Measurements from ENCODE around the gene PRH1. TPM values are rescaled to one million over a fixed set of nuclear protein-coding genes. Genes with fewer than 3 reads are reported as not detected.

The PRH1 gene
- total and polyA plus RNA-seq, 2 of the 13 experiments (the other 11 are each of a cell fraction or from before 2014, with no cell fraction given) = 5.3 to 18.8 TPM

- TF ChIP-seq ZNF556 (CRISPR knock-in tag; IDR thresholded peaks at IDR 0.05; ENCODE audit: borderline replicate concordance) (no peak), ZNF292 (CRISPR knock-in tag; IDR thresholded peaks at IDR 0.05; ENCODE audit: borderline replicate concordance, low read depth) (no peak), NR3C1 (CRISPR knock-in tag; IDR thresholded peaks at IDR 0.05) (no peak), ZNF878 (CRISPR knock-in tag; IDR thresholded peaks at IDR 0.05) (no peak), ZSCAN31 (CRISPR knock-in tag; IDR thresholded peaks at IDR 0.05; ENCODE audit: low read depth) (no peak), ELF4 (CRISPR knock-in tag; IDR thresholded peaks at IDR 0.05; ENCODE audit: borderline replicate concordance) (no peak), DMAP1 (CRISPR knock-in tag; IDR thresholded peaks at IDR 0.05) (no peak), KDM3A (CRISPR knock-in tag; IDR thresholded peaks at IDR 0.05; ENCODE audit: low read depth) (no peak)
These were observed 16.9 kb upstream of the PRH1 start (continued) for GRCh38 chr12:10900972-10901371.

- H3K9ac ChIP-seq (ENCODE audit: insufficient read depth, low read depth, low read length) = no peak overlapping the region
- ChIA-PET POLR2A (no interaction called here), CTCF (ENCODE audit: low intra/inter-chr PET ratio, low total read pairs) (interaction anchor here (1.5 kb wide), 1 partner anchor 33 kb away, joined by 13 read pairs; no protein-coding TSS in a partner anchor)
- in situ Hi-C loops (cut with HindIII; ENCODE audit: extremely low pct_ligation_motif_present, low pct_unique_long_range_greater_than_20kb) (no loop called here), intact Hi-C loops (cut with micrococcal nuclease; ENCODE audit: unreplicated experiment) (loop anchor here (2.0 to 5.0 kb wide), 2 partner anchors 33 to 130 kb away; no protein-coding TSS in a partner anchor)
- no peak for DNase-seq (ENCODE audit: low spot score)
- no peaks in the 10 kb centered on the region for H4K20me1 ChIP-seq (ENCODE audit: insufficient read depth, low read length)
- no peak for FAIRE-seq
- no TSS peak for BruUV-seq (replicated peaks)
- H2AFZ ChIP-seq (ENCODE audit: low read length) = no peak overlapping the region
- H3K36me3 ChIP-seq (replicated peaks in 1 of 2; ENCODE audit: control insufficient read depth in 1 of 2, insufficient read depth in 2 of 2, low read length in 2 of 2) = 0 out of 5 replicates have a peak, but pooled peaks cover 0 to 3% of the 10 kb centered on the region in 2 experiments
- no peak for ATAC-seq
- no peak overlapping the region for H3K27ac ChIP-seq (ENCODE audit: extremely low read length, insufficient read depth, low read length)
- H3K79me2 ChIP-seq (ENCODE audit: insufficient read depth, low read length) = peaks cover 2% of the 10 kb centered on the region
- H3K9me3 ChIP-seq (ENCODE audit: low read length) = peaks cover 38% of the 10 kb centered on the region
- no peak overlapping the region for H3K4me2 ChIP-seq (ENCODE audit: low read depth, low read length)
- peaks cover 10% of the 10 kb centered on the region; the same call in 1 of the 2 replicates for H3K4me1 ChIP-seq (ENCODE audit: insufficient read depth, low read length)
- no peak overlapping the region for H3K4me3 ChIP-seq (replicated peaks in 1 of 3; ENCODE audit: insufficient read depth in 1 of 3, low read depth in 2 of 3, low read length in 3 of 3)
- WGBS (ENCODE audit: low lambda C conversion rate) = 100% methylated on average over 1 of the region's 1 CpG
- H3K27me3 ChIP-seq (ENCODE audit: control insufficient read depth in 1 of 2, insufficient read depth in 2 of 2, low read length in 2 of 2) = no peaks in the 10 kb centered on the region
- TF ChIP-seq TFDP1 (CRISPR knock-in tag; IDR thresholded peaks at IDR 0.05; ENCODE audit: borderline replicate concordance) (no peak), CHD2 (IDR thresholded peaks at IDR 0.05; ENCODE audit: low read depth, low read length) (no peak), SOX6 (IDR thresholded peaks at IDR 0.05) (no peak), SOX6 (CRISPR knock-in tag; IDR thresholded peaks at IDR 0.05) (no peak), STAT6 (CRISPR knock-in tag; IDR thresholded peaks at IDR 0.05; ENCODE audit: borderline replicate concordance) (no peak), SNAI1 (CRISPR knock-in tag; IDR thresholded peaks at IDR 0.05; ENCODE audit: borderline replicate concordance) (no peak), ETV6 (CRISPR knock-in tag; conservative IDR thresholded peaks at IDR 0.05) (no peak), ZNF558 (CRISPR knock-in tag; IDR thresholded peaks at IDR 0.05; ENCODE audit: borderline replicate concordance) (no peak), ZNF800 (CRISPR knock-in tag; IDR thresholded peaks at IDR 0.05) (no peak), NFKB2 (CRISPR knock-in tag; IDR thresholded peaks at IDR 0.05; ENCODE audit: borderline replicate concordance) (no peak), KMT2A (CRISPR knock-in tag; IDR thresholded peaks at IDR 0.05) (no peak), TBL1XR1 (IDR thresholded peaks at IDR 0.05; ENCODE audit: borderline replicate concordance, low read length, partially characterized antibody) (no peak)
These were observed 16.5 kb upstream of the PRH1 start for GRCh38 chr12:10900530-10900929.
